NCI-H1092 treated with DMSO at 0.1 percent for 48 hours (cell line): ENCODE data around the gene GLIS1.
"Not testable (repeated sequence)": the region's sequence is repeated elsewhere in the genome, so short reads cannot be mapped to it uniquely, and the experiment has no call there.

Experiments used
- DNase-seq: peaks from one replicate; lab custom pipeline; 2025; lab: John Stamatoyannopoulos, UW

Gene GLIS1

GRCh38 chr1:53653631-53654030, 85.3 kb downstream of the GLIS1 start:
- DNase-seq: no peak

- DNase-seq: no peak
Observed at GRCh38 chr1:53653200-53653575, 85.8 kb downstream of the GLIS1 start.

GRCh38 chr1:53652441-53653199, 86.3 kb downstream of the GLIS1 start:
- no peak for DNase-seq

GRCh38 chr1:53651356-53651755, 87.6 kb downstream of the GLIS1 start:
- no peak for DNase-seq

- DNase-seq: no peak
Observed at GRCh38 chr1:53648516-53648915, 90.4 kb downstream of the GLIS1 start.

- not testable (repeated sequence) for DNase-seq
Observed at GRCh38 chr1:53647915-53648314, 91.0 kb downstream of the GLIS1 start.

- DNase-seq: no peak
Observed at GRCh38 chr1:53646732-53647131, 92.2 kb downstream of the GLIS1 start.

- no peak for DNase-seq
Observed at GRCh38 chr1:53645690-53646078, 93.3 kb downstream of the GLIS1 start.

- DNase-seq: no peak
Observed at GRCh38 chr1:53644909-53645689, 93.9 kb downstream of the GLIS1 start.

GRCh38 chr1:53644496-53644895, 94.5 kb downstream of the GLIS1 start:
- DNase-seq: no peak

GRCh38 chr1:53643881-53644390, 95.0 kb downstream of the GLIS1 start:
- DNase-seq: no peak

- DNase-seq: no peak
Observed at GRCh38 chr1:53643041-53643880, 95.7 kb downstream of the GLIS1 start.

GRCh38 chr1:53642607-53643006, 96.4 kb downstream of the GLIS1 start:
- no peak for DNase-seq

- no peak for DNase-seq
Observed at GRCh38 chr1:53642215-53642555, 96.8 kb downstream of the GLIS1 start.

- no peak for DNase-seq
Observed at GRCh38 chr1:53641481-53642214, 97.3 kb downstream of the GLIS1 start.

GRCh38 chr1:53640701-53641075, 98.3 kb downstream of the GLIS1 start:
- no peak for DNase-seq

- no peak for DNase-seq
Observed at GRCh38 chr1:53639996-53640700, 98.8 kb downstream of the GLIS1 start.

- DNase-seq: no peak
Observed at GRCh38 chr1:53639251-53639763, 99.7 kb downstream of the GLIS1 start.

- DNase-seq: no peak
Observed at GRCh38 chr1:53638360-53639035, 100.5 kb downstream of the GLIS1 start.
